Lung (tissue), 12 donors: ENCODE measurements around the gene C1orf21. TPM values are rescaled to one million over a fixed set of nuclear protein-coding genes. Genes with fewer than 3 reads are reported as not detected.
A peak's percentile ranks its signal among the peaks of the same experiment; 100 is the strongest.

ENCODE experiments used
- ATAC-seq: fragments of 200-7000 bp; cut with Tn5 transposase; one replicate; pipeline ENCODE4 v1.9.1; 2020; ENCODE audit warnings: moderate number of reproducible peaks; ENCODE audit not compliant: insufficient read depth, low FRiP score
- DNase-seq, 3 donors: peaks; one replicate each; pipeline ENCODE4 v3.0.0-alpha.2; 2013 to 2017
- H3K27ac ChIP-seq, 2 donors: one replicate each; pipeline ENCODE4 v1.5.1; 2013; ENCODE audit warnings: mild to moderate bottlenecking in 2 of 2, moderate library complexity in 2 of 2, control low read depth in 1 of 2, inconsistent platforms in 1 of 2, low read depth in 1 of 2, low read length in 1 of 2
- H3K27me3 ChIP-seq, 3 donors: one replicate each; pipeline ENCODE4 v1.5.1; 2013; ENCODE audit warnings: low read length in 2 of 3; ENCODE audit not compliant: control insufficient read depth in 3 of 3, insufficient read depth in 3 of 3
- H3K36me3 ChIP-seq, 4 donors: one replicate each; pipeline ENCODE4 v1.5.1; 2013; ENCODE audit warnings: low read length in 4 of 4, mild to moderate bottlenecking in 1 of 4, moderate library complexity in 1 of 4; ENCODE audit not compliant: control insufficient read depth in 4 of 4, insufficient read depth in 4 of 4
- H3K4me1 ChIP-seq, 5 donors: one replicate each; pipeline ENCODE4 v1.5.1; 2013; ENCODE audit warnings: low read length in 5 of 5, mild to moderate bottlenecking in 2 of 5, moderate library complexity in 1 of 5; ENCODE audit not compliant: control insufficient read depth in 5 of 5, insufficient read depth in 5 of 5
- H3K4me3 ChIP-seq: one replicate; pipeline ENCODE4 v1.5.1; 2013; ENCODE audit warnings: mild to moderate bottlenecking, control low read depth, moderate library complexity
- H3K9ac ChIP-seq, 2 donors: one replicate each; pipeline ENCODE4 v1.5.1; 2013; ENCODE audit warnings: low read length in 2 of 2, control low read depth in 1 of 2; ENCODE audit not compliant: insufficient read depth in 1 of 2
- H3K9me3 ChIP-seq, 4 donors: one replicate each; pipeline ENCODE4 v1.5.1; 2013; ENCODE audit warnings: low read length in 3 of 4, mild to moderate bottlenecking in 1 of 4, moderate library complexity in 1 of 4; ENCODE audit not compliant: control insufficient read depth in 4 of 4, insufficient read depth in 3 of 4
- WGBS, 2 donors: extraction: QIAGEN DNeasy Blood & Tissue Kit; methylation state at CpG; one replicate each; pipeline ENCODE4 v1.1.7; 2013; 5-methylcytosine and 5-hydroxymethylcytosine counted together
- polyA plus RNA-seq, 2 donors: library from polyadenylated mRNA; stranded (reverse); fragments of 200-250 nt; gene quantifications; one replicate each; pipeline ENCODE4 v1.2.1, GENCODE V29; 2013
- total RNA-seq, 2 donors: library from RNA; depleted of rRNA in 1 of 2; stranded (reverse); fragments of >200 nt in 1 of 2; gene quantifications; one replicate each; pipeline ENCODE4 v1.2.1, GENCODE V29; 2014 to 2021
- TF ChIP-seq, protein P1 (sequence below): IDR thresholded peaks from 2 replicates; pipeline ENCODE4 v1.5.1; 2012; ENCODE audit warnings: mild to moderate bottlenecking; ENCODE audit errors: control extremely low read depth, extremely low read depth
- donor health status: control.
- donor health status: control.
- donor health status: Bipolar disorder and iron deficiency.
- donor health status: healthy.
- donor health status: DM: yes; HTN: yes; CAD: no.

The C1orf21 gene
- total and polyA plus RNA-seq, 4 donors = 16.2 to 59.9 (median 45.5) TPM

DNA sequence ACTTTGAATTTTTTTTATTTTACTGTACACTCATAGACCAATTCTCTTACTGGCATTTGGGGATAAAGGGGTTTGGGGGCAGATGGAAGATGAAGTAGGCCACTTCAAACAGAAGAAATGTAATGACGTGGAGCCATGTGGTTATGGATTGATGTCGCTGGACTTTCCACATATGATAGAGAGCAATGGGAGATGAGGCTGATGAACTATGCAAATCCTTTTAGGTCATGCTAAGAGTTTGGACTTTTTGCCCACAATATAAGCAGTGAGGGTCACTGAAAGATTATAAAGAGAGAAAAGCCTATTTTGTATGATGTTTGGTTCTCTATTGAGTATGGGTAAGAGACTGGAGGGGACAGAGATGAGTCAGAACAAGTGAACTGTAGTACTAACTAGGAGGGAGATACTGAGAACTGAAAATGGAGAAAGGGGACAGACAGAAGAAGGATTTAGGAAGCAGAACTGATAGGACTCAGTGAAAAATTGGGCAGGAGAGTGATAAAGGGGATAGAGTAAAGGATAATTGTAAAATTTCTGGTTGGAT lies 9.2 kb downstream of the C1orf21 start:
- TF ChIP-seq, protein P1, sequence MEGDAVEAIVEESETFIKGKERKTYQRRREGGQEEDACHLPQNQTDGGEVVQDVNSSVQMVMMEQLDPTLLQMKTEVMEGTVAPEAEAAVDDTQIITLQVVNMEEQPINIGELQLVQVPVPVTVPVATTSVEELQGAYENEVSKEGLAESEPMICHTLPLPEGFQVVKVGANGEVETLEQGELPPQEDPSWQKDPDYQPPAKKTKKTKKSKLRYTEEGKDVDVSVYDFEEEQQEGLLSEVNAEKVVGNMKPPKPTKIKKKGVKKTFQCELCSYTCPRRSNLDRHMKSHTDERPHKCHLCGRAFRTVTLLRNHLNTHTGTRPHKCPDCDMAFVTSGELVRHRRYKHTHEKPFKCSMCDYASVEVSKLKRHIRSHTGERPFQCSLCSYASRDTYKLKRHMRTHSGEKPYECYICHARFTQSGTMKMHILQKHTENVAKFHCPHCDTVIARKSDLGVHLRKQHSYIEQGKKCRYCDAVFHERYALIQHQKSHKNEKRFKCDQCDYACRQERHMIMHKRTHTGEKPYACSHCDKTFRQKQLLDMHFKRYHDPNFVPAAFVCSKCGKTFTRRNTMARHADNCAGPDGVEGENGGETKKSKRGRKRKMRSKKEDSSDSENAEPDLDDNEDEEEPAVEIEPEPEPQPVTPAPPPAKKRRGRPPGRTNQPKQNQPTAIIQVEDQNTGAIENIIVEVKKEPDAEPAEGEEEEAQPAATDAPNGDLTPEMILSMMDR = no peak
- no peaks in the 10 kb centered on the region for H3K9me3 ChIP-seq
- 50 to 95% methylated on average over 2 of the region's 2 CpGs for WGBS, 2 donors

DNA sequence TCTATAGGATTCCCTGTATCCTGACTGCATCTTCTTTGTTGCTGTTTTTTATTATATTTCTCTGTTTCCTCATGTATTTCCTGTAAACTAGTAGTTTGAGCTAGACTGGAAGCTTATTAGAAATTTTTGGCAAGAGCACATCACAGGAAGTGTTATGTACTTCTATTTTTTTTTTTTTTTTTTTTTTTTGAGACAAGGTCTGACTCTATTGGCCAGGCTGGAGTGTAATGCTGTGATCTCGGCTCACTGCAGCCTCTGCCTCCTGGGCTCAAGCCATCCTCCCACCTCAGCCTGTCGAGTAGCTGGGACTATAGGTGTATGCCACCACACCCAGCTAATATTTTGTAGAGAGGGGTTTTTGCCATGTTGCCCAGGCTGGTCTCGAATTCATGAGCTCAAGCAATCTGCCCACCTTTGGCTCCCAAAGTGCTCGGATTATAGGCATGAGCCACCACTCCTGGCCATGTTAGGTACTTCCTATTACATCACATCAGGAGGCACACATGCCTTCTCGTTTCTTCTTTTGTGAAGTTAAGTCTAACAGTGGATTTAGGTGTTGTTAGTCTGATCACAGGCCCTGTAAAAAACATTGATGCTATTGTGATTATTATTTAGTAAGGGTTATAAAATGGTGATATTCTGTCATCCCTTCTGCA lies 12.5 kb downstream of the C1orf21 start:
- DNase-seq = no peak
- no peaks in the 10 kb centered on the region for H3K9me3 ChIP-seq
- H3K4me1 ChIP-seq = peaks cover 0 to 28% (median 5%) of the 10 kb centered on the region in 5 donors
- H3K9ac ChIP-seq = no peak overlapping the region
- H3K27me3 ChIP-seq = no peaks in the 10 kb centered on the region
- ATAC-seq = no peak
- TF ChIP-seq, protein P1 = no peak
- H3K4me3 ChIP-seq = no peak overlapping the region
- WGBS, 2 donors = 54 to 64% methylated on average over 5 of the region's 5 CpGs
- H3K36me3 ChIP-seq = no peaks in the 10 kb centered on the region
- H3K27ac ChIP-seq = peak overlapping the region in 1 of 2 donors; percentile 10

More for the DNA sequence above, 9.2 kb downstream of the C1orf21 start:
- Histone ChIP-seq H3K9ac (no peak overlapping the region), H3K36me3 (no peaks in the 10 kb centered on the region), H3K4me3 (no peak overlapping the region), H3K27me3 (no peaks in the 10 kb centered on the region), H3K27ac (no peak overlapping the region), H3K4me1 (peaks cover 0 to 40% (median 0%) of the 10 kb centered on the region in 5 donors)
- no peak for ATAC-seq
- DNase-seq = no peak

GRCh38 chr1:184403961-184404726 lies 17.3 kb downstream of the C1orf21 start:
- H3K27me3 ChIP-seq = no peaks in the 10 kb centered on the region
- H3K9me3 ChIP-seq = no peaks in the 10 kb centered on the region
- TF ChIP-seq, protein P1 = no peak
- DNase-seq = no peak
- H3K4me3 ChIP-seq = no peak overlapping the region
- H3K27ac ChIP-seq = no peak overlapping the region
- no peak for ATAC-seq
- H3K4me1 ChIP-seq = peaks cover 0 to 30% (median 6%) of the 10 kb centered on the region in 5 donors
- no peaks in the 10 kb centered on the region for H3K36me3 ChIP-seq
- no peak overlapping the region for H3K9ac ChIP-seq
- 87% methylated on average over 3 of the region's 3 CpGs for WGBS, 2 donors
